ES-I3 (cell line): ENCODE results near the gene FKBP5.
A peak's percentile ranks its signal among the peaks of the same experiment; 100 is the strongest.

Experiments
- H3K36me3 ChIP-seq: 2 replicates; pipeline ENCODE4 v1.6.1; 2013; ENCODE audit warnings: mild to moderate bottlenecking, low read length, control low read depth, moderate library complexity; ENCODE audit not compliant: insufficient read depth
- H3K4me1 ChIP-seq: 2 replicates; pipeline ENCODE4 v1.6.1; 2013; ENCODE audit warnings: mild to moderate bottlenecking, control low read depth, low read length; ENCODE audit not compliant: insufficient read depth
- H3K9ac ChIP-seq: 2 replicates; pipeline ENCODE4 v1.6.1; 2013; ENCODE audit warnings: low read depth, mild to moderate bottlenecking, low read length, moderate library complexity
- H3K9me3 ChIP-seq: 2 replicates; pipeline ENCODE4 v1.6.1; 2013; ENCODE audit warnings: mild to moderate bottlenecking, low read length, moderate library complexity; ENCODE audit not compliant: control insufficient read depth, insufficient read depth

FKBP5 gene

GRCh38 chr6:35727935-35728682 lies 39.4 kb upstream of the FKBP5 start:
- Histone ChIP-seq H3K9me3 (no peaks in the 10 kb centered on the region), H3K36me3 (no peaks in the 10 kb centered on the region), H3K4me1 (peaks cover 36% of the 10 kb centered on the region), H3K9ac (peak overlapping the region; percentile 65)

GRCh38 chr6:35727231-35727934 lies 38.7 kb upstream of the FKBP5 start:
- peak overlapping the region; percentile 65 for H3K9ac ChIP-seq
- H3K9me3 ChIP-seq, result no peaks in the 10 kb centered on the region
- H3K36me3 ChIP-seq, result no peaks in the 10 kb centered on the region
- H3K4me1 ChIP-seq, result peaks cover 29% of the 10 kb centered on the region

GRCh38 chr6:35725721-35726438 lies 37.2 kb upstream of the FKBP5 start:
- H3K9ac ChIP-seq, result no peak overlapping the region
- peaks cover 27% of the 10 kb centered on the region for H3K4me1 ChIP-seq
- H3K36me3 ChIP-seq, result no peaks in the 10 kb centered on the region
- H3K9me3 ChIP-seq, result no peaks in the 10 kb centered on the region

GRCh38 chr6:35725081-35725708 lies 36.5 kb upstream of the FKBP5 start:
- Histone ChIP-seq H3K36me3 (no peaks in the 10 kb centered on the region), H3K9ac (no peak overlapping the region), H3K4me1 (peaks cover 33% of the 10 kb centered on the region)

GRCh38 chr6:35724471-35724870 lies 35.8 kb upstream of the FKBP5 start:
- H3K9ac ChIP-seq, result no peak overlapping the region
- H3K4me1 ChIP-seq, result peaks cover 38% of the 10 kb centered on the region
- H3K36me3 ChIP-seq, result no peaks in the 10 kb centered on the region
- H3K9me3 ChIP-seq, result no peaks in the 10 kb centered on the region

More at GRCh38 chr6:35725081-35725708, 36.5 kb upstream of the FKBP5 start:
- H3K9me3 ChIP-seq, result no peaks in the 10 kb centered on the region

- no peaks in the 10 kb centered on the region for H3K36me3 ChIP-seq
- no peak overlapping the region for H3K9ac ChIP-seq
- peaks cover 40% of the 10 kb centered on the region for H3K4me1 ChIP-seq
- H3K9me3 ChIP-seq, result no peaks in the 10 kb centered on the region
Observed at GRCh38 chr6:35724059-35724458, 35.3 kb upstream of the FKBP5 start.

GRCh38 chr6:35723587-35723986 lies 34.9 kb upstream of the FKBP5 start:
- Histone ChIP-seq H3K9ac (no peak overlapping the region), H3K4me1 (peaks cover 40% of the 10 kb centered on the region), H3K36me3 (no peaks in the 10 kb centered on the region), H3K9me3 (no peaks in the 10 kb centered on the region)

- peaks cover 53% of the 10 kb centered on the region for H3K4me1 ChIP-seq
- H3K9me3 ChIP-seq, result no peaks in the 10 kb centered on the region
- H3K36me3 ChIP-seq, result no peaks in the 10 kb centered on the region
- H3K9ac ChIP-seq, result no peak overlapping the region
Observed at GRCh38 chr6:35722121-35722761, 33.5 kb upstream of the FKBP5 start.

- H3K36me3 ChIP-seq, result no peaks in the 10 kb centered on the region
- peaks cover 41% of the 10 kb centered on the region for H3K4me1 ChIP-seq
- no peaks in the 10 kb centered on the region for H3K9me3 ChIP-seq
- peak overlapping the region; percentile 7; the same call in 1 of the 2 replicates for H3K9ac ChIP-seq
Observed at GRCh38 chr6:35719830-35720733, 31.4 kb upstream of the FKBP5 start.

- H3K9ac ChIP-seq, result no peak overlapping the region; the same call in 1 of the 2 replicates
- H3K9me3 ChIP-seq, result no peaks in the 10 kb centered on the region
- no peaks in the 10 kb centered on the region for H3K36me3 ChIP-seq
- peaks cover 41% of the 10 kb centered on the region for H3K4me1 ChIP-seq
Observed at GRCh38 chr6:35719404-35719829, 30.7 kb upstream of the FKBP5 start.

GRCh38 chr6:35718911-35719381 lies 30.2 kb upstream of the FKBP5 start:
- Histone ChIP-seq H3K4me1 (peaks cover 41% of the 10 kb centered on the region), H3K9me3 (no peaks in the 10 kb centered on the region), H3K9ac (no peak overlapping the region), H3K36me3 (no peaks in the 10 kb centered on the region)

GRCh38 chr6:35718375-35718736 lies 29.6 kb upstream of the FKBP5 start:
- Histone ChIP-seq H3K4me1 (peaks cover 43% of the 10 kb centered on the region), H3K9ac (0 out of 2 replicates have a peak overlapping the region, but pooled peaks have one; percentile 5), H3K36me3 (no peaks in the 10 kb centered on the region), H3K9me3 (no peaks in the 10 kb centered on the region)
